ENCODE results near the gene GPR89A. TPM values are rescaled to one million over a fixed set of nuclear protein-coding genes. Genes with fewer than 3 reads are reported as not detected.
"Not testable (repeated sequence)": the region's sequence is repeated elsewhere in the genome, so short reads cannot be mapped to it uniquely, and the experiment has no call there.

The GPR89A gene
- 19.4 to 22.8 TPM (median 19.9 TPM) in 3 replicates for polyA plus RNA-seq
- polyA plus RNA-seq (2011; ENCODE audit: low read depth): 7.6 TPM
- polyA plus RNA-seq (2011; cell fraction: cytosol; rRNA removed): 10.3 and 21.2 TPM in 2 replicates
- polyA plus RNA-seq (2011; cell fraction: nucleus; rRNA removed): 37.6 and 42.2 TPM in 2 replicates
- 13.4 and 14.2 TPM in 2 replicates for polyA plus RNA-seq (2012; ENCODE audit: low replicate concordance)
- 4.5 to 48.9 TPM (median 29.6 TPM) in 3 replicates for polyA minus RNA-seq
- polyA minus RNA-seq (2011; cell fraction: cytosol; rRNA and poly(A)+ RNA removed): 14.2 TPM
- 28.1 and 34.9 TPM in 2 replicates for polyA minus RNA-seq (2011; cell fraction: nucleus; rRNA and poly(A)+ RNA removed)

- dilution Hi-C loops (cut with MboI; ENCODE audit: extremely low pct_ligation_motif_present, low sequenced_read_pairs); H3K27me3 ChIP-seq (ENCODE audit: control insufficient read depth, extremely low read depth, insufficient read depth, low read length): not testable (repeated sequence)
- FAIRE-seq: peak; percentile 93
These were observed at the start of gene GPR89A for GRCh38 chr1:145607833-145608733. Gene GPR89A (plus strand): TSS chr1:145607988. CDS start chr1:145608134, 146 bp downstream.

DNA sequence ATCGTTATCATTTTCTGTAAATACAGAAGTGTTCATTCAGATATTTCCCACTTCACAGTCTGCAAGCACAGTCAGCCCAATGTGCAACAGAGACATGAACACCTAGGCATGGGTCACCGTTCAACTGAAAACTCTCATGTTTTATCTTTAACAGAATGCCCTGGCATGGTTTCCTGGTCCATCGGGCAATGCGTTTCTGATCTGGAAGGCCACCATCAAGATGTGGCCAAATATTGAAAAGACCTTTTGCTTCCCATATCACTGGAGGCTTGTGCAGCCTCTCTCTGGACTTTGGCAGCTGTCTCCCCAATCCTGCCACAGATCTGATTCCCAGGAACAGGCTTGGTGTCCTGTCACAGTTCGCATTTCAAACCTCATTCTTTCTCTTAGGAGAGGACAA lies 21.0 kb upstream of the GPR89A start:
- H3K79me2 ChIP-seq (ENCODE audit: control insufficient read depth, insufficient read depth, low read length); dilution Hi-C loops (cut with MboI; ENCODE audit: extremely low pct_ligation_motif_present, low sequenced_read_pairs); DNase-seq (ENCODE audit: low read depth, low spot score); H4K20me1 ChIP-seq (ENCODE audit: control insufficient read depth, extremely low read depth, insufficient read depth, low read length); H3K9me1 ChIP-seq (ENCODE audit: control insufficient read depth, extremely low read depth, insufficient read depth, low read length); H3K27ac ChIP-seq (ENCODE audit: control insufficient read depth, insufficient read depth, low read length); H3K9ac ChIP-seq (ENCODE audit: control insufficient read depth, extremely low read depth, insufficient read depth, low read length); FAIRE-seq; H3K36me3 ChIP-seq (ENCODE audit: control insufficient read depth in 2 of 2, extremely low read depth in 1 of 2, insufficient read depth in 2 of 2, low read length in 2 of 2); H3K4me3 ChIP-seq (ENCODE audit: control insufficient read depth in 2 of 3, extremely low read depth in 1 of 3, insufficient read depth in 2 of 3, low read depth in 1 of 3, low read length in 3 of 3); H3K27me3 ChIP-seq (ENCODE audit: control insufficient read depth, extremely low read depth, insufficient read depth, low read length); H2AFZ ChIP-seq (ENCODE audit: control insufficient read depth, low read length); H3K9me3 ChIP-seq (ENCODE audit: control insufficient read depth, low read depth, low read length); H3K4me2 ChIP-seq (ENCODE audit: control insufficient read depth, extremely low read depth, insufficient read depth, low read depth, low read length); H3K4me1 ChIP-seq (ENCODE audit: control insufficient read depth, extremely low read depth, insufficient read depth, low read length): not testable (repeated sequence)

More at GRCh38 chr1:145607833-145608733, at the start of gene GPR89A:
- peak within 1 kb of the TSS; percentile 61 for H3K4me2 ChIP-seq (ENCODE audit: control insufficient read depth, extremely low read depth, insufficient read depth, low read depth, low read length)
- H2AFZ ChIP-seq (ENCODE audit: control insufficient read depth, low read length): peak within 1 kb of the TSS; percentile 83
- H3K9ac ChIP-seq (ENCODE audit: control insufficient read depth, extremely low read depth, insufficient read depth, low read length): peak within 1 kb of the TSS; percentile 87
- H3K79me2 ChIP-seq (ENCODE audit: control insufficient read depth, insufficient read depth, low read length): peaks cover 12% of the 10 kb centered on the region
- H3K4me3 ChIP-seq (ENCODE audit: control insufficient read depth in 2 of 3, extremely low read depth in 1 of 3, insufficient read depth in 2 of 3, low read depth in 1 of 3, low read length in 3 of 3): peak within 1 kb of the TSS; percentile 62 to 71 (median 68)
- not testable (repeated sequence) for H3K36me3 ChIP-seq (ENCODE audit: control insufficient read depth in 2 of 2, extremely low read depth in 1 of 2, insufficient read depth in 2 of 2, low read length in 2 of 2); H4K20me1 ChIP-seq (ENCODE audit: control insufficient read depth, extremely low read depth, insufficient read depth, low read length); H3K9me1 ChIP-seq (ENCODE audit: control insufficient read depth, extremely low read depth, insufficient read depth, low read length); H3K4me1 ChIP-seq (ENCODE audit: control insufficient read depth, extremely low read depth, insufficient read depth, low read length); H3K9me3 ChIP-seq (ENCODE audit: control insufficient read depth, low read depth, low read length)
- DNase-seq (ENCODE audit: low read depth, low spot score): peak; percentile 46
- H3K27ac ChIP-seq (ENCODE audit: control insufficient read depth, insufficient read depth, low read length): peak within 1 kb of the TSS; percentile 74

GRCh38 chr1:145590806-145591205 lies 17.0 kb upstream of the GPR89A start:
- dilution Hi-C loops (cut with MboI; ENCODE audit: extremely low pct_ligation_motif_present, low sequenced_read_pairs); H3K4me3 ChIP-seq (ENCODE audit: control insufficient read depth in 2 of 3, extremely low read depth in 1 of 3, insufficient read depth in 2 of 3, low read depth in 1 of 3, low read length in 3 of 3); H3K9me3 ChIP-seq (ENCODE audit: control insufficient read depth, low read depth, low read length); H3K4me1 ChIP-seq (ENCODE audit: control insufficient read depth, extremely low read depth, insufficient read depth, low read length); FAIRE-seq; H3K79me2 ChIP-seq (ENCODE audit: control insufficient read depth, insufficient read depth, low read length); H3K36me3 ChIP-seq (ENCODE audit: control insufficient read depth in 2 of 2, extremely low read depth in 1 of 2, insufficient read depth in 2 of 2, low read length in 2 of 2); H4K20me1 ChIP-seq (ENCODE audit: control insufficient read depth, extremely low read depth, insufficient read depth, low read length); H3K9me1 ChIP-seq (ENCODE audit: control insufficient read depth, extremely low read depth, insufficient read depth, low read length); H3K27me3 ChIP-seq (ENCODE audit: control insufficient read depth, extremely low read depth, insufficient read depth, low read length); DNase-seq (ENCODE audit: low read depth, low spot score); H3K4me2 ChIP-seq (ENCODE audit: control insufficient read depth, extremely low read depth, insufficient read depth, low read depth, low read length); H3K27ac ChIP-seq (ENCODE audit: control insufficient read depth, insufficient read depth, low read length); H2AFZ ChIP-seq (ENCODE audit: control insufficient read depth, low read length); H3K9ac ChIP-seq (ENCODE audit: control insufficient read depth, extremely low read depth, insufficient read depth, low read length): not testable (repeated sequence)

- H3K79me2 ChIP-seq (ENCODE audit: control insufficient read depth, insufficient read depth, low read length); H3K9ac ChIP-seq (ENCODE audit: control insufficient read depth, extremely low read depth, insufficient read depth, low read length); dilution Hi-C loops (cut with MboI; ENCODE audit: extremely low pct_ligation_motif_present, low sequenced_read_pairs); H3K4me3 ChIP-seq (ENCODE audit: control insufficient read depth in 2 of 3, extremely low read depth in 1 of 3, insufficient read depth in 2 of 3, low read depth in 1 of 3, low read length in 3 of 3); H3K36me3 ChIP-seq (ENCODE audit: control insufficient read depth in 2 of 2, extremely low read depth in 1 of 2, insufficient read depth in 2 of 2, low read length in 2 of 2); H3K27me3 ChIP-seq (ENCODE audit: control insufficient read depth, extremely low read depth, insufficient read depth, low read length); H3K9me1 ChIP-seq (ENCODE audit: control insufficient read depth, extremely low read depth, insufficient read depth, low read length); H2AFZ ChIP-seq (ENCODE audit: control insufficient read depth, low read length); H3K4me1 ChIP-seq (ENCODE audit: control insufficient read depth, extremely low read depth, insufficient read depth, low read length); H3K4me2 ChIP-seq (ENCODE audit: control insufficient read depth, extremely low read depth, insufficient read depth, low read depth, low read length); FAIRE-seq; H3K27ac ChIP-seq (ENCODE audit: control insufficient read depth, insufficient read depth, low read length); DNase-seq (ENCODE audit: low read depth, low spot score); H4K20me1 ChIP-seq (ENCODE audit: control insufficient read depth, extremely low read depth, insufficient read depth, low read length); H3K9me3 ChIP-seq (ENCODE audit: control insufficient read depth, low read depth, low read length): not testable (repeated sequence)
These were observed 15.4 kb upstream of the GPR89A start for GRCh38 chr1:145592347-145592746.

Measured in keratinocyte (primary cell).